ENCODE results near the gene ADARB1. TPM values are rescaled to one million over a fixed set of nuclear protein-coding genes. Genes with fewer than 3 reads are reported as not detected.

Gene ADARB1
- total and polyA plus RNA-seq, 2 of the 8 experiments (the other 6 are each of a cell fraction or from before 2014, with no cell fraction given) = 4.7 to 14.9 TPM

- TF ChIP-seq CHD7 (IDR thresholded peaks at IDR 0.05; ENCODE audit: insufficient replicate concordance, low read length) (no peak), CTCF (IDR thresholded peaks at IDR 0.05; ENCODE audit: control extremely low read depth in 1 of 3, insufficient read depth in 1 of 3, low read depth in 1 of 3, low read length in 3 of 3) (no peak)
Observed at GRCh38 chr21:45122030-45122429, 47.6 kb downstream of the ADARB1 start (continued).

Measured in H1 (cell line).